ENCODE data around the gene DCXR. TPM values are rescaled to one million over a fixed set of nuclear protein-coding genes. Genes with fewer than 3 reads are reported as not detected.

DCXR gene
- total and polyA plus RNA-seq, 5 donors from 2014 or later: 96.9 to 150 (median 129) TPM

- Histone ChIP-seq H3K27ac (ENCODE audit: insufficient read depth, low read length, poor library complexity, severe bottlenecking) (no peak overlapping the region), H3K36me3 (ENCODE audit: control insufficient read depth, insufficient read depth, low read length) (peaks cover 15% of the 10 kb centered on the region), H3K4me1 (ENCODE audit: control insufficient read depth, insufficient read depth, low read length, poor library complexity, severe bottlenecking) (peaks cover 23% of the 10 kb centered on the region), H3K27me3 (ENCODE audit: control insufficient read depth, insufficient read depth, low read length) (no peaks in the 10 kb centered on the region), H3K4me3 (ENCODE audit: low read depth, low read length) (no peak overlapping the region), H3K9me3 (ENCODE audit: control insufficient read depth in 2 of 2, low read length in 2 of 2) (no peaks in the 10 kb centered on the region)
- peaks cover 0 to 27% (median 6%) of the 10 kb centered on the region in 4 donors for H3K4me1 Mint-ChIP-seq
- peak in 1 of 2 donors; percentile 12 for ATAC-seq (ENCODE audit: low read depth in 2 of 2)
- H3K9me3 Mint-ChIP-seq: no peaks in the 10 kb centered on the region
- H3K27me3 Mint-ChIP-seq: no peaks in the 10 kb centered on the region
- DNase-seq: no peak
- peaks cover 7% of the 10 kb centered on the region for H3K36me3 Mint-ChIP-seq
- H3K4me3 Mint-ChIP-seq: peak overlapping the region; percentile 47 to 85 (median 83)
- H3K27ac Mint-ChIP-seq: peak overlapping the region in 2 of 3 donors; percentile 75 to 86
These were observed 13.5 kb upstream of the DCXR start for GRCh38 chr17:82050761-82051641.

GRCh38 chr17:82050152-82050760 lies 12.8 kb upstream of the DCXR start:
- H3K4me3 ChIP-seq (ENCODE audit: low read depth, low read length): no peak overlapping the region
- H3K27ac ChIP-seq (ENCODE audit: insufficient read depth, low read length, poor library complexity, severe bottlenecking): no peak overlapping the region
- ATAC-seq (ENCODE audit: low read depth in 2 of 2): no peak
- peaks cover 23% of the 10 kb centered on the region for H3K4me1 ChIP-seq (ENCODE audit: control insufficient read depth, insufficient read depth, low read length, poor library complexity, severe bottlenecking)
- H3K36me3 ChIP-seq (ENCODE audit: control insufficient read depth, insufficient read depth, low read length): peaks cover 10% of the 10 kb centered on the region
- Mint-ChIP-seq H3K4me1 (peaks cover 0 to 27% (median 6%) of the 10 kb centered on the region in 4 donors), H3K27me3 (no peaks in the 10 kb centered on the region), H3K9me3 (peaks cover 0 to 1% (median 0%) of the 10 kb centered on the region in 7 donors), H3K36me3 (peaks cover 7% of the 10 kb centered on the region), H3K4me3 (peak overlapping the region; percentile 47 to 85 (median 83)), H3K27ac (peak overlapping the region in 2 of 3 donors; percentile 51 to 75)
- H3K27me3 ChIP-seq (ENCODE audit: control insufficient read depth, insufficient read depth, low read length): no peaks in the 10 kb centered on the region
- H3K9me3 ChIP-seq (ENCODE audit: control insufficient read depth in 2 of 2, low read length in 2 of 2): no peaks in the 10 kb centered on the region
- no peak for DNase-seq

GRCh38 chr17:82049521-82049971 lies 12.0 kb upstream of the DCXR start:
- H3K4me1 Mint-ChIP-seq: peaks cover 0 to 24% (median 6%) of the 10 kb centered on the region in 4 donors
- H3K27ac ChIP-seq (ENCODE audit: insufficient read depth, low read length, poor library complexity, severe bottlenecking): no peak overlapping the region
- H3K4me1 ChIP-seq (ENCODE audit: control insufficient read depth, insufficient read depth, low read length, poor library complexity, severe bottlenecking): peaks cover 23% of the 10 kb centered on the region
- H3K9me3 Mint-ChIP-seq: peaks cover 0 to 1% (median 0%) of the 10 kb centered on the region in 7 donors
- no peak for ATAC-seq (ENCODE audit: low read depth in 2 of 2)
- no peaks in the 10 kb centered on the region for H3K27me3 Mint-ChIP-seq
- peaks cover 4% of the 10 kb centered on the region for H3K36me3 ChIP-seq (ENCODE audit: control insufficient read depth, insufficient read depth, low read length)
- H3K4me3 ChIP-seq (ENCODE audit: low read depth, low read length): no peak overlapping the region
- DNase-seq: no peak
- no peaks in the 10 kb centered on the region for H3K9me3 ChIP-seq (ENCODE audit: control insufficient read depth in 2 of 2, low read length in 2 of 2)
- H3K27me3 ChIP-seq (ENCODE audit: control insufficient read depth, insufficient read depth, low read length): no peaks in the 10 kb centered on the region
- H3K36me3 Mint-ChIP-seq: peaks cover 7% of the 10 kb centered on the region
- H3K4me3 Mint-ChIP-seq: peak overlapping the region in 2 of 4 donors; percentile 47 to 84
- H3K27ac Mint-ChIP-seq: no peak overlapping the region

GRCh38 chr17:82049106-82049505 lies 11.6 kb upstream of the DCXR start:
- Histone ChIP-seq H3K9me3 (ENCODE audit: control insufficient read depth in 2 of 2, low read length in 2 of 2) (no peaks in the 10 kb centered on the region), H3K4me1 (ENCODE audit: control insufficient read depth, insufficient read depth, low read length, poor library complexity, severe bottlenecking) (peaks cover 23% of the 10 kb centered on the region), H3K4me3 (ENCODE audit: low read depth, low read length) (no peak overlapping the region), H3K27me3 (ENCODE audit: control insufficient read depth, insufficient read depth, low read length) (no peaks in the 10 kb centered on the region), H3K27ac (ENCODE audit: insufficient read depth, low read length, poor library complexity, severe bottlenecking) (no peak overlapping the region), H3K36me3 (ENCODE audit: control insufficient read depth, insufficient read depth, low read length) (peaks cover 4% of the 10 kb centered on the region)
- H3K4me1 Mint-ChIP-seq: peaks cover 0 to 24% (median 6%) of the 10 kb centered on the region in 4 donors
- peaks cover 7% of the 10 kb centered on the region for H3K36me3 Mint-ChIP-seq
- H3K9me3 Mint-ChIP-seq: peaks cover 0 to 1% (median 0%) of the 10 kb centered on the region in 7 donors
- ATAC-seq (ENCODE audit: low read depth in 2 of 2): no peak
- DNase-seq: no peak
- no peak overlapping the region for H3K27ac Mint-ChIP-seq
- no peaks in the 10 kb centered on the region for H3K27me3 Mint-ChIP-seq
- H3K4me3 Mint-ChIP-seq: peak overlapping the region in 1 of 4 donors; percentile 11

GRCh38 chr17:82048571-82048971 lies 11.1 kb upstream of the DCXR start:
- no peak overlapping the region for H3K27ac ChIP-seq (ENCODE audit: insufficient read depth, low read length, poor library complexity, severe bottlenecking)
- Mint-ChIP-seq H3K4me3 (peak overlapping the region in 1 of 4 donors; percentile 52), H3K4me1 (peaks cover 0 to 24% (median 6%) of the 10 kb centered on the region in 4 donors), H3K27ac (no peak overlapping the region), H3K27me3 (no peaks in the 10 kb centered on the region), H3K36me3 (peaks cover 7% of the 10 kb centered on the region), H3K9me3 (peaks cover 0 to 1% (median 0%) of the 10 kb centered on the region in 7 donors)
- no peaks in the 10 kb centered on the region for H3K27me3 ChIP-seq (ENCODE audit: control insufficient read depth, insufficient read depth, low read length)
- no peaks in the 10 kb centered on the region for H3K36me3 ChIP-seq (ENCODE audit: control insufficient read depth, insufficient read depth, low read length)
- no peak overlapping the region for H3K4me3 ChIP-seq (ENCODE audit: low read depth, low read length)
- no peak for DNase-seq
- peaks cover 20% of the 10 kb centered on the region for H3K4me1 ChIP-seq (ENCODE audit: control insufficient read depth, insufficient read depth, low read length, poor library complexity, severe bottlenecking)
- no peaks in the 10 kb centered on the region for H3K9me3 ChIP-seq (ENCODE audit: control insufficient read depth in 2 of 2, low read length in 2 of 2)
- no peak for ATAC-seq (ENCODE audit: low read depth in 2 of 2)

- H3K36me3 ChIP-seq (ENCODE audit: control insufficient read depth, insufficient read depth, low read length): no peaks in the 10 kb centered on the region
- no peak overlapping the region for H3K27ac ChIP-seq (ENCODE audit: insufficient read depth, low read length, poor library complexity, severe bottlenecking)
- peaks cover 0 to 20% (median 5%) of the 10 kb centered on the region in 4 donors for H3K4me1 Mint-ChIP-seq
- no peaks in the 10 kb centered on the region for H3K27me3 ChIP-seq (ENCODE audit: control insufficient read depth, insufficient read depth, low read length)
- no peak overlapping the region for H3K27ac Mint-ChIP-seq
- peak overlapping the region in 3 of 4 donors; percentile 52 to 83 (median 66) for H3K4me3 Mint-ChIP-seq
- H3K27me3 Mint-ChIP-seq: no peaks in the 10 kb centered on the region
- no peak overlapping the region for H3K4me3 ChIP-seq (ENCODE audit: low read depth, low read length)
- peaks cover 0 to 1% (median 0%) of the 10 kb centered on the region in 7 donors for H3K9me3 Mint-ChIP-seq
- H3K4me1 ChIP-seq (ENCODE audit: control insufficient read depth, insufficient read depth, low read length, poor library complexity, severe bottlenecking): peaks cover 14% of the 10 kb centered on the region
- H3K36me3 Mint-ChIP-seq: peaks cover 7% of the 10 kb centered on the region
- H3K9me3 ChIP-seq (ENCODE audit: control insufficient read depth in 2 of 2, low read length in 2 of 2): no peaks in the 10 kb centered on the region
- DNase-seq (no peak), ATAC-seq (ENCODE audit: low read depth in 2 of 2) (no peak)
These were observed 10.5 kb upstream of the DCXR start for GRCh38 chr17:82047914-82048570.

GRCh38 chr17:82047379-82047778 lies 9.9 kb upstream of the DCXR start:
- Mint-ChIP-seq H3K27me3 (no peaks in the 10 kb centered on the region), H3K4me3 (peak overlapping the region in 3 of 4 donors; percentile 52 to 83 (median 66)), H3K4me1 (peaks cover 0 to 15% (median 3%) of the 10 kb centered on the region in 4 donors), H3K36me3 (peaks cover 7% of the 10 kb centered on the region), H3K27ac (peak overlapping the region in 1 of 3 donors; percentile 52), H3K9me3 (peaks cover 0 to 1% (median 0%) of the 10 kb centered on the region in 7 donors)
- Histone ChIP-seq H3K4me3 (ENCODE audit: low read depth, low read length) (no peak overlapping the region), H3K27ac (ENCODE audit: insufficient read depth, low read length, poor library complexity, severe bottlenecking) (no peak overlapping the region), H3K36me3 (ENCODE audit: control insufficient read depth, insufficient read depth, low read length) (no peaks in the 10 kb centered on the region), H3K9me3 (ENCODE audit: control insufficient read depth in 2 of 2, low read length in 2 of 2) (no peaks in the 10 kb centered on the region), H3K4me1 (ENCODE audit: control insufficient read depth, insufficient read depth, low read length, poor library complexity, severe bottlenecking) (peaks cover 8% of the 10 kb centered on the region), H3K27me3 (ENCODE audit: control insufficient read depth, insufficient read depth, low read length) (no peaks in the 10 kb centered on the region)
- ATAC-seq (ENCODE audit: low read depth in 2 of 2): no peak
- no peak for DNase-seq

All from CD4-positive, CD25-positive, alpha-beta regulatory T cell (primary cell).